ENCODE data around the gene ZNF750.

Gene ZNF750

GRCh38 chr17:82858376-82859126 lies 18.7 kb upstream of the ZNF750 start:
- no peaks in the 10 kb centered on the region for H3K9me2 ChIP-seq (replicated peaks; ENCODE audit: control insufficient read depth, low read length)
- H3K4me3 ChIP-seq (ENCODE audit: low read length), result no peak overlapping the region
- no peaks in the 10 kb centered on the region for H3K27me3 ChIP-seq (ENCODE audit: control insufficient read depth, low read length)
- peaks cover 42% of the 10 kb centered on the region for H3K4me1 ChIP-seq (ENCODE audit: control insufficient read depth, low read length)
- H3K4me2 ChIP-seq (ENCODE audit: low read length), result peak overlapping the region; percentile 88
- H3F3A ChIP-seq (ENCODE audit: control insufficient read depth, insufficient read depth), result peaks cover 5% of the 10 kb centered on the region; the same call in 1 of the 2 replicates
- no peak for TF ChIP-seq CTCF (IDR thresholded peaks at IDR 0.05; ENCODE audit: low read depth, low read length, poor library complexity, severe bottlenecking)
- no peak for TF ChIP-seq EZH2phosphoT487 (IDR thresholded peaks at IDR 0.05; ENCODE audit: borderline replicate concordance, low read length)
- 0 out of 2 replicates have a peak, but pooled peaks cover 8% of the 10 kb centered on the region for H3K36me3 ChIP-seq (ENCODE audit: control insufficient read depth, low read length)
- peaks cover 23% of the 10 kb centered on the region for H3K79me2 ChIP-seq (ENCODE audit: control insufficient read depth, low read length)
- no peaks in the 10 kb centered on the region for H3K9me3 ChIP-seq (ENCODE audit: control insufficient read depth, insufficient read depth, low read length)
- no peak overlapping the region for H3K27ac ChIP-seq (ENCODE audit: low read depth, low read length)
- H4K20me1 ChIP-seq (ENCODE audit: control insufficient read depth, insufficient read depth, low read depth, low read length), result peaks cover 10% of the 10 kb centered on the region

GRCh38 chr17:82856361-82856760 lies 16.5 kb upstream of the ZNF750 start:
- Histone ChIP-seq H3K4me2 (ENCODE audit: low read length) (no peak overlapping the region), H3K79me2 (ENCODE audit: control insufficient read depth, low read length) (peaks cover 16% of the 10 kb centered on the region), H3K27me3 (ENCODE audit: control insufficient read depth, low read length) (no peaks in the 10 kb centered on the region), H3K9me3 (ENCODE audit: control insufficient read depth, insufficient read depth, low read length) (no peaks in the 10 kb centered on the region), H3F3A (ENCODE audit: control insufficient read depth, insufficient read depth) (peaks cover 5% of the 10 kb centered on the region; the same call in 1 of the 2 replicates), H3K36me3 (ENCODE audit: control insufficient read depth, low read length) (0 out of 2 replicates have a peak, but pooled peaks cover 3% of the 10 kb centered on the region), H3K4me1 (ENCODE audit: control insufficient read depth, low read length) (peaks cover 30% of the 10 kb centered on the region), H4K20me1 (ENCODE audit: control insufficient read depth, insufficient read depth, low read depth, low read length) (no peaks in the 10 kb centered on the region), H3K9me2 (replicated peaks; ENCODE audit: control insufficient read depth, low read length) (no peaks in the 10 kb centered on the region), H3K4me3 (ENCODE audit: low read length) (no peak overlapping the region), H3K27ac (ENCODE audit: low read depth, low read length) (no peak overlapping the region)
- TF ChIP-seq CTCF (IDR thresholded peaks at IDR 0.05; ENCODE audit: low read depth, low read length, poor library complexity, severe bottlenecking) (no peak), EZH2phosphoT487 (IDR thresholded peaks at IDR 0.05; ENCODE audit: borderline replicate concordance, low read length) (no peak)

DNA sequence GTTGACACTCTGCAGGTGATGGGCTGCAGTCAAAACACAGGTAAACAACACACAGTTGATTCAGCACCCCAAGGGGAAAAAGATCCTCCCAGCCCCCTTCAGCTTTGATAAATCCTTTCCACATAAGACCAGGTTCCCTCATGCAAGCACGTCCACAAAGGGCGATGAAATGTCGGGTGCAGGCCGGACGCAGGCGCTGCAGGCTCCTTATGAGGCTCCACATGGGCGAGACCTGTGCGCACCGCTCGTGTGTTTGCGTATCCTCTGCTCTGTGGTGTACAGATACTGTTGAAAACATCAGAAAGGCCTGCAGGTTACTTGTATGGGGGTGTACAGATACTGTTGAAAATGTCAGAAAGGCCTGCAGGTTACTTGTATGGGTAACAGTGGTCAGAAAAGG lies 14.4 kb upstream of the ZNF750 start:
- no peaks in the 10 kb centered on the region for H3K9me3 ChIP-seq (ENCODE audit: control insufficient read depth, insufficient read depth, low read length)
- H3K27me3 ChIP-seq (ENCODE audit: control insufficient read depth, low read length), result no peaks in the 10 kb centered on the region
- H4K20me1 ChIP-seq (ENCODE audit: control insufficient read depth, insufficient read depth, low read depth, low read length), result no peaks in the 10 kb centered on the region
- H3K9me2 ChIP-seq (replicated peaks; ENCODE audit: control insufficient read depth, low read length), result no peaks in the 10 kb centered on the region
- no peak overlapping the region for H3K4me2 ChIP-seq (ENCODE audit: low read length)
- no peak overlapping the region for H3K27ac ChIP-seq (ENCODE audit: low read depth, low read length)
- TF ChIP-seq EZH2phosphoT487 (IDR thresholded peaks at IDR 0.05; ENCODE audit: borderline replicate concordance, low read length) (no peak), CTCF (IDR thresholded peaks at IDR 0.05; ENCODE audit: low read depth, low read length, poor library complexity, severe bottlenecking) (no peak)
- peaks cover 14% of the 10 kb centered on the region for H3K4me1 ChIP-seq (ENCODE audit: control insufficient read depth, low read length)
- peaks cover 3% of the 10 kb centered on the region; the same call in 1 of the 2 replicates for H3K79me2 ChIP-seq (ENCODE audit: control insufficient read depth, low read length)
- H3K4me3 ChIP-seq (ENCODE audit: low read length), result no peak overlapping the region
- H3F3A ChIP-seq (ENCODE audit: control insufficient read depth, insufficient read depth), result peaks cover 5% of the 10 kb centered on the region; the same call in 1 of the 2 replicates
- H3K36me3 ChIP-seq (ENCODE audit: control insufficient read depth, low read length), result peaks cover 3% of the 10 kb centered on the region; the same call in 1 of the 2 replicates

Data from DOHH2 (cell line).